ENCODE measurements around the gene ANO4.
"Not testable (repeated sequence)": the region's sequence is repeated elsewhere in the genome, so short reads cannot be mapped to it uniquely, and the experiment has no call there.

Gene ANO4

DNA sequence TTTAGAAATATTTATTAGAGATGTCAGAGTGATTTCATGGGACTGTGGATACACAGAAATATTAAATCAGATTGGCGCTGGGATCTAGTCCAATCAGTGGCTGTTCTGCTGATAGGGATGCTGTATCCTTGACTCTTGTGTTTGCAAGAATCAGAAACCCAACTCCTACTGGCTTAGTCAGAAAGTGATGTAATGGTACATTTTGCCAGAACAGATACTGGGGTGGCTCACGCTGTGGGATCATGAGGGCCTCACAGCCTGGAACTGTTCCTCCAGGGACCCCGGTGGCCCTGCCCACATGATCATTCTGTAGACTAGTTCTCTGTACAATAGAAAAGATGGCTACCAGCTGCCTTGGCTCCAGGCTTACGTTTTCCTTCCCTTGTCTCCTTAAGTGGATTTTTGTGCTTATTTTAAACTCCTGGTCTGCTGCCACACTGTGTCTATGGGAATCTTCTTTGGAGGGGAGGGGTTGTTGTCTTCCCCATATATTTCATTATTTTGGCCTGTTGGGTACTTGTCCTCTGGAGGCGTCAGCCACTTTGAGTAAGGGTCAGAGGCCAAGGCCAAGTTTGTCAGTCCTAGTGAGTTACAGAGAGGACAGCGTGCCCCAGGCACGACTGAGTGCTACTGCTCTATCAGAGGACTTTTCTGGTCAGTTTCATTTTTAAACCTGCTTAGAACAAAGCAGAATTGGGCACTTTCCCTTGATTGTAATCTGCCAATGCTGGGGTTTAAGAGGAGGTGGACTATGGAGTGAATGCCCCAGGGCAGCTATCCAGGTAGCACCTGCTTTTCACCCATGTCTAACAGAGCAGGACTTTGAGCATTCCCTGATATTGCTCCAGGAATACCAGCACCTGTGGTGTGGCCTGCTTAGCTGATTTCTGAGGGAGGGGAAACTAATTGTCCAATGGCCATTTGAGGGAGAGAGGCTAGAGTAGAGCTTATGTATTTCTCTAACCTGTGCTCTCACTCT is 251.2 kb downstream of the ANO4 start:
- DNase-seq (ENCODE audit: low read depth) = no peak

GRCh38 chr12:101047652-101048051 is 253.1 kb downstream of the ANO4 start:
- DNase-seq (ENCODE audit: low read depth) = no peak

DNA sequence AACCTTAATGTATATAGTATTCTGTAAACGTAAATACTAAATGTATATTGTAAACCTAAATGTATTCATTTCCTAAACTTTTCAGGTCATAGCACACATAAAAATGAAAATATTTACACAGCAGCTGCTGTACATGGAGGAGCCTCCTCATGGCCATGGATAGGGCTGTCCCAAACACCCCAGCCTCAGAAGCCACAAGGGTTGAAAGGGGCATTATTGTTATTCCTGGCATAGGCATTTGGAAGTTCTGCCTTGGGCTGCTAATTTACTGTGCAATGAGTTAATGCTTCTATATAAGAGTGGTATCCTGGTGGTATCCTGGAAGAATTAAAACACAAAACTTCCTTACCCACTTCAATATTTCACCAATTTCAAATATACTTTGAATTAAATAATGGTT is 256.1 kb downstream of the ANO4 start:
- DNase-seq (ENCODE audit: low read depth) = no peak

GRCh38 chr12:101051151-101051550 is 256.6 kb downstream of the ANO4 start:
- no peak for DNase-seq (ENCODE audit: low read depth)

DNA sequence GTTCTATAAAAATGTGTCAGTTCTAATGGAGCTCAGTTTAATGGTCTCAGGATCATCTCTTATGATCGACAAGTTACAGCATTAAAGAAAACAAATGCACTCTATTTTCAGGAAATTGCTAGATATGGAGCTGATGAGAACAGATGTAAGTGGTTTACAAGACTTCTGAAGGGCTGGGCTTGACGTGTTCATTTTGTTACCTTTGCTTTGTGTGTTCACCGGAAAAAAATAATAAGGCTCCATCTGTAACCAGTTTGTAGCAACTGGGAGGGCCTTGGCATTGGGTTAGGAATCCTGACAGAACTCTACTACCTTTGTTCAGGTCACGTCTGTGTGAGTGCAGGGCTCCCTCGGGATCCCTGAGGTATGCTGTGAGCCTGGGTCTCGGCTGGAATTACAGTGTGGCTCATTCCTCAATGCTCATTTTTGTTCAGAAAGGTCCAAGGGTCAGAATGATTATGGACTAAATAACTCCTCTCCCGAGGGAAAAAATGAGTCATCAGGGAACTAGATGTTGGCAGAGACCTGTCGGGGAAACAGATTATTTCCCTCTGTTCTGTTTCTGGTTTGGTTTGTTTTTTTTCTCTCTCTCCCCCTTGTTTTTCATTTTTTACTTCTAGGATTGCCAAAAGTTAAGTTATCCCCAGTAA is 257.4 kb downstream of the ANO4 start:
- no peak for DNase-seq (ENCODE audit: low read depth)

DNA sequence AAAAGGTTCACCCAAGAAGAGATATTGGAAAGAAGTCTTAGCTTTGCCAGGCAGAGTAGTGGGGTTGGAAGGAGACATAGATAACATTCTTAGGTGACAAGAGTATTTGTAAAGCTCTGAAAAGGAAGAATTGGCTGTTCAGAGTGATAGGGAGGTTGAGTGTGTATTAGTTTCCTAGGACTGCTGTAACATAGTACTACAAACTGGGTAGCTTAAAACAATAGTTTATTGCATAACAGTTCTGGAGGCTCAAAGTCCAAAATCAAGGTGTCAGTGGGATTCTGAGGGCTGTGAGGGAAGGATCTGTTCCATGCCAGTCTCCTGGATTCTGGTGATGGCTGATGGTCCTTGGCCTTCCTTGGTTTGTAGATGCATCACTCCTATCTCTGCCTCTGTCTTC is 258.6 kb downstream of the ANO4 start:
- no peak for DNase-seq (ENCODE audit: low read depth)

- DNase-seq (ENCODE audit: low read depth) = no peak
Measured at GRCh38 chr12:101055940-101056339, 261.4 kb downstream of the ANO4 start.

GRCh38 chr12:101062508-101062907 is 267.9 kb downstream of the ANO4 start:
- DNase-seq (ENCODE audit: low read depth) = not testable (repeated sequence)

DNA sequence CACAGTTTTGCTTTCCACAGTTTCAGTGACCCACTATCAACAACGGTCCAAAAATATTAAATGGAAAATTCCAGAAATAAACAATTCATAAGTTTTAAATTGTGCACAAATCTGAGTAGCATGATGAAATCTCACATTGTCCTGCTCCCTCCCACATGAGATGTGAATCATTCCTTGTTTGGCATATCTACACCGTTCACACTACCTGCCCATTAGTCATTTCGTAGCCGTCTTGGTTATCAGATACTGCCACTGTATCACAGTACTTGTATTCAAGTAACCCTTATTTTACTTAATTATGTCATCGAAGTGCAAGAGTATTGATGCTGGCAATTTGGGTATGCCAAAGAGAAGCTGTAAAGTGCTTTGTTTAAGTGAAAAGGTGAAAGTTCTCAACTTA is 270.1 kb downstream of the ANO4 start:
- no peak for DNase-seq (ENCODE audit: low read depth)

DNA sequence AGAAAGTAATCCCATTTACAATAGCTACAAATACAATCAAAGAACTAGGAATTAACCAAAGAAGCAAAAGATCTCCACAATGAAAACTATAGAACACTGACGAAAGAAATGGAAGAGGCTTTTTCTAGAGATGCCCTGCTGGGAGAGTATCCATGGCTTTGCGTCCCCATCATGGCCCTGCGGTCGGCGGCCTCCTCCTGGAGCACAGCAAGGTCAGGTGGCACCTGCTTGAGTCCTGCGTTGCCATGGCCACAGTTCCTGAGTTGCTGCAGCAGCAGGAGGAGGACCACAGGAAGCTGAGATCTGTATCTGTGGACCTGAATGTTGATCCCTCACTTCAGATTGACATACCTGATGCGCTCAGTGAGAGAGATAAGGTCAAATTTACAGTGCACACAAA is 271.9 kb downstream of the ANO4 start:
- DNase-seq (ENCODE audit: low read depth) = no peak

GRCh38 chr12:101068402-101068801 is 273.8 kb downstream of the ANO4 start:
- no peak for DNase-seq (ENCODE audit: low read depth)

GRCh38 chr12:101068836-101069235 is 274.3 kb downstream of the ANO4 start:
- DNase-seq (ENCODE audit: low read depth) = no peak

- DNase-seq (ENCODE audit: low read depth) = no peak
Measured at GRCh38 chr12:101074940-101075680, 280.5 kb downstream of the ANO4 start.

- no peak for DNase-seq (ENCODE audit: low read depth)
Measured at GRCh38 chr12:101076921-101077320, 282.3 kb downstream of the ANO4 start.

DNA sequence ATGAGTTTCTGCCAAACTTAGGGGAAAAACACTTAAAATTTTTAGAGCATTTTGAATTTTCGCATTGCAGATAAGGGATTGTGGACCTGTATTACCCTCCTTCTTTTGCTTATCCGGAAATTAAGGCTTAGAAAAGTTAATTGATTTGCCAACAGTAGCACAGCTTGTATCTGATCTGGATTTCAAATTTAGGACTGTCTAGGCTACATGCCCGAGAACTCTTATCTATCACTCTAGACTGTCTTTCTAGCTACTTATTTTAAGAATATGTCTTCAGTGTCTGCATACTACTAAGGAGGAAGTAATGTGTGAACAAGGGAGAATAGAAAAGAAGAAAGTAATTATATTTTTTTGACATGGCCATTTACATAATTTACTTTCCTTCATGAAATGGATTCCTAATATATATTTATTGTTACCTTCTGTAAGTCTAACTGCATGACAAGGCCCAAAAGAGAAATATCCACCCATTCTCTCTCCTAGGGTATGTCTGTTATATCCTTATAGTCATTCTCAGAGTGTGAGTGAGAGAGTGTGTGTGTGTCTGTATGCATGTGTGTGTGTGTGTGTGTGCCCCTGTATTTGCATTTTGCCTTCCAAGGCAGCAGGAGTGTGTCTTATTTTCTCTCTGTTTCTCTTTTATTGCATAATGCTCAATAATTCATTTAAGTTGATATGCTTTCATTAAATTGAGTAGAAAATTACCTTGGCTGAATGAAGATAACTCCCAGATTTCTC is 283.4 kb downstream of the ANO4 start:
- DNase-seq (ENCODE audit: low read depth) = no peak

DNA sequence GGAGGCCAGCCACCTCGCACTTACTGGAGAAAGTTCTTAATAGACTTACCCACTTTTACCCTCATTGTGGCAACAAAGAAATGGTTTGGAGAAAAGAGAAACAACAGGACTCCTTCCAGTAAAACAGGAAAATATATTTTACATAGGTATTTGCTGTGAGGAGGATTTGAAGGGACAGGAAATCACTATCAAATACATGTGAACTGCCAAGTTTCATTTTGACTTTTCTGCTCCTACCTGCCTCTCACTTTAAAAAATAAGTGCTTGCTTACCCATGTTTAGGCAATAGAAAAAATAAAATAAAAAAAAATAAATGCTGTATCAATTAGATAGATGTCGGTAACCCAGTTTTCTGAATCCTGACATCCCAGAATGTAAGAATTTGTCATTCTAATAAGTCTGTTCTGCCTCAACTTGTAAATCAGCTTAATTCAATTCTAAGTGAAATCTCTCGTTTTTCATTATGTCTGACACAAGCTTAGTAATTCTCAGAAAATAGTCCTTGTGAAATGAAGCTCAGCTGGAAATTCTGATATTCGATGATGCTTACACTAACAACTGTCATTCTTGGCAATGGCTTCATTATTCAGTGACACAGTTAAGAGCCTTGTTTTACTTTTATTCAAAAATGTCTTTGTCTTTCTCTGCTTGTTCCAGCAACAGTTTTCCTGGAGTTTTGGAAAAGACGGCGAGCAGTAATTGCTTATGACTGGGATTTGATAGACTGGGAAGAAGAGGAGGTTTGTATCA is 284.1 kb downstream of the ANO4 start:
- no peak for DNase-seq (ENCODE audit: low read depth)

DNA sequence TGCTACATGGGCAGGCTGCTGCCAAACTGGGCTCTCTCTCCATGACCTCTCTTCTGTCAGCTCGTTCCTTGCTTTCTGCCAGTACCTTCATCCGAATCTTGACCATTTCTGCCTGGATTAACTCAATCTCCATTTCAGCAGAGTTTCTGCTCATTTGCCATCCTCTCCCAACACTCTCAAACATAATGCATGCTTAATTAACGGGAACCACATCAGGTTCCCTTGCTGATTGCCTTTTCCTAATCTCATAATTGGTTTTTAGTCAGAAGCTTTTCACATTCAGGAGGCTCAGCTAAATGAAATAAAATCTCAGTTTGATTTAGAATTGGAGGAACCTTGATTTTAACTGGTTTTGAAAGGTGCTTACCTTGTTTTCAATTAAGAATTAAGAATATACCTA is 288.1 kb downstream of the ANO4 start:
- DNase-seq (ENCODE audit: low read depth) = no peak

- no peak for DNase-seq (ENCODE audit: low read depth)
Measured at GRCh38 chr12:101086490-101087135, 292.0 kb downstream of the ANO4 start.

- DNase-seq (ENCODE audit: low read depth) = no peak
Measured at GRCh38 chr12:101087920-101088319, 293.3 kb downstream of the ANO4 start.

GRCh38 chr12:101089271-101089670 is 294.7 kb downstream of the ANO4 start:
- no peak for DNase-seq (ENCODE audit: low read depth)

DNA sequence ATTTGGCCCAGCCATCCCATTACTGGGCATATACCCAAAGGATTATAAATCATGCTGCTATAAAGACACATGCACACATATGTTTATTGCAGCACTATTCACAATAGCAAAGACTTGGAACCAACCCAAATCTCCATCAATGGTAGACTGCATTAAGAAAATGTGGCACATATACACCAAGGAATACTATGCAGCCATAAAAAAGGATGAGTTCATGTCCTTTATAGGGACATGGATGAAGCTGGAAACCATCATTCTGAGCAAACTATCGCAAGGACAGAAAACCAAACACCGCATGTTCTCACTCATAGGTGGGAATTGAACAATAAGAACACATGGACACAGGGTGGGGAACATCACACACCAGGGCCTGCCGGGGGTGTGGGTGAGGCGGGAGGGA is 295.6 kb downstream of the ANO4 start:
- not testable (repeated sequence) for DNase-seq (ENCODE audit: low read depth)

Data from stimulated activated CD8-positive, alpha-beta memory T cell treated with anti-CD3 and anti-CD28 coated beads, Interleukin-15, amount 100 ng/mL, for 24 hours (primary cell).